Fibroblast of lung (primary cell): ENCODE measurements around the gene BMS1. TPM values are rescaled to one million over a fixed set of nuclear protein-coding genes. Genes with fewer than 3 reads are reported as not detected.

Source experiments
- DNase-seq, 2 donors: peaks; one replicate each; pipeline versions ENCODE4 v3.0.0 to v3.0.0-alpha.2; 2010; ENCODE audit warnings: low read depth in 2 of 2
- H2AFZ ChIP-seq: 2 replicates; pipeline ENCODE4 v1.5.1; 2012; ENCODE audit warnings: low read length, control low read depth, inconsistent platforms
- H3K27ac ChIP-seq: 2 replicates; pipeline ENCODE4 v1.5.1; 2011; ENCODE audit warnings: low read length, control low read depth; ENCODE audit not compliant: insufficient read depth
- H3K27me3 ChIP-seq: 2 replicates; pipeline ENCODE4 v1.5.1; 2011; ENCODE audit warnings: mild to moderate bottlenecking, low read length; ENCODE audit not compliant: control insufficient read depth, insufficient read depth
- H3K36me3 ChIP-seq: 2 replicates; pipeline ENCODE4 v1.5.1; 2011; ENCODE audit warnings: low read length; ENCODE audit not compliant: control insufficient read depth, insufficient read depth
- H3K4me1 ChIP-seq: 2 replicates; pipeline ENCODE4 v1.5.1; 2011; ENCODE audit warnings: low read length; ENCODE audit not compliant: control insufficient read depth, insufficient read depth; ENCODE audit errors: extremely low read depth
- H3K4me2 ChIP-seq: 2 replicates; pipeline ENCODE4 v1.5.1; 2011; ENCODE audit warnings: low read length, control low read depth; ENCODE audit not compliant: insufficient read depth; ENCODE audit errors: extremely low read depth
- H3K4me3 ChIP-seq, 4 experiments: fragments of 200-600 bp in 1 of 4; sonication (generic) in 1 of 4; replicated peaks in 1 of 4; 2 replicates each; pipeline ENCODE4 v1.5.1; 2011 to 2016; ENCODE audit warnings: low read length in 4 of 4, low read depth in 3 of 4, mild to moderate bottlenecking in 3 of 4, control low read depth in 2 of 4, inconsistent platforms in 1 of 4, mixed read lengths in 1 of 4; ENCODE audit not compliant: insufficient read depth in 1 of 4; ENCODE audit errors: control extremely low read depth in 1 of 4
- H3K79me2 ChIP-seq: 2 replicates; pipeline ENCODE4 v1.5.1; 2012; ENCODE audit warnings: mild to moderate bottlenecking, low read length, inconsistent platforms; ENCODE audit not compliant: control insufficient read depth, insufficient read depth
- H3K9ac ChIP-seq: 2 replicates; pipeline ENCODE4 v1.5.1; 2011; ENCODE audit warnings: mild to moderate bottlenecking, low read length, control low read depth; ENCODE audit not compliant: insufficient read depth
- H3K9me3 ChIP-seq: 2 replicates; pipeline ENCODE4 v1.5.1; 2012; ENCODE audit warnings: low read depth, low read length; ENCODE audit not compliant: control insufficient read depth, insufficient read depth
- H4K20me1 ChIP-seq: 2 replicates; pipeline ENCODE4 v1.5.1; 2011; ENCODE audit warnings: low read length; ENCODE audit not compliant: control insufficient read depth, insufficient read depth; ENCODE audit errors: extremely low read depth
- CTCF ChIP-seq, 2 donors: IDR thresholded peaks in 1 of 2; conservative IDR thresholded peaks in 1 of 2; 1 replicate in 1 of 2; 2 replicates in 1 of 2; pipeline ENCODE4 v1.5.1; 2011 to 2012; ENCODE audit warnings: low read length in 2 of 2, control low read depth in 1 of 2, inconsistent platforms in 1 of 2, low read depth in 1 of 2, mild to moderate bottlenecking in 1 of 2
- EZH2 ChIP-seq: IDR thresholded peaks from 2 replicates; pipeline ENCODE4 v1.5.1; 2012; ENCODE audit warnings: low read length, control low read depth, mild to moderate bottlenecking; ENCODE audit errors: missing control alignments
- polyA plus RNA-seq, 2 donors: library from polyadenylated mRNA; depleted of rRNA in 1 of 2; stranded (reverse) in 1 of 2; unstranded in 1 of 2; fragments of >200 nt; gene quantifications; 2 replicates each; pipeline ENCODE4 v1.2.1, GENCODE V29; 2011 to 2012; ENCODE audit warnings: missing spikeins in 1 of 2
- total RNA-seq: library from RNA; depleted of rRNA; stranded (reverse); fragments of >200 nt; gene quantifications from 2 replicates; pipeline ENCODE4 v1.2.1, GENCODE V29; 2014

Gene BMS1
- total and polyA plus RNA-seq, 2 donors (not counting 1 experiment from before 2014, with no cell fraction given) = 6.4 to 13.9 TPM

GRCh38 chr10:42878821-42879195 lies 96.2 kb downstream of the BMS1 start:
- Histone ChIP-seq H4K20me1 (no peaks in the 10 kb centered on the region), H3K79me2 (no peaks in the 10 kb centered on the region), H2AFZ (no peak overlapping the region), H3K36me3 (no peaks in the 10 kb centered on the region), H3K27me3 (no peaks in the 10 kb centered on the region), H3K9ac (no peak overlapping the region), H3K4me3 (no peak overlapping the region), H3K27ac (no peak overlapping the region), H3K9me3 (no peaks in the 10 kb centered on the region), H3K4me1 (no peaks in the 10 kb centered on the region), H3K4me2 (no peak overlapping the region)
- TF ChIP-seq EZH2 = no peak
- TF ChIP-seq CTCF (conservative IDR thresholded peaks at IDR 0.05 in 1 of 2, IDR thresholded peaks at IDR 0.05 in 1 of 2; ENCODE audit: low read depth in 1 of 2, low read length in 2 of 2) = no peak
- DNase-seq = no peak

GRCh38 chr10:42879380-42880254 lies 97.0 kb downstream of the BMS1 start:
- no peak for DNase-seq
- Histone ChIP-seq H3K27me3 (no peaks in the 10 kb centered on the region), H3K79me2 (no peaks in the 10 kb centered on the region), H3K4me3 (no peak overlapping the region), H3K9me3 (no peaks in the 10 kb centered on the region), H2AFZ (no peak overlapping the region), H3K27ac (no peak overlapping the region), H4K20me1 (no peaks in the 10 kb centered on the region), H3K9ac (no peak overlapping the region), H3K4me1 (no peaks in the 10 kb centered on the region), H3K4me2 (no peak overlapping the region), H3K36me3 (no peaks in the 10 kb centered on the region)
- TF ChIP-seq EZH2 (no peak), CTCF (conservative IDR thresholded peaks at IDR 0.05 in 1 of 2, IDR thresholded peaks at IDR 0.05 in 1 of 2; ENCODE audit: low read depth in 1 of 2, low read length in 2 of 2) (no peak)

- Histone ChIP-seq H3K4me1 (no peaks in the 10 kb centered on the region), H3K4me3 (no peak overlapping the region), H3K27me3 (no peaks in the 10 kb centered on the region), H4K20me1 (no peaks in the 10 kb centered on the region), H3K9me3 (no peaks in the 10 kb centered on the region), H3K9ac (no peak overlapping the region), H3K4me2 (no peak overlapping the region), H3K79me2 (no peaks in the 10 kb centered on the region), H3K36me3 (no peaks in the 10 kb centered on the region), H3K27ac (no peak overlapping the region), H2AFZ (no peak overlapping the region)
- no peak for TF ChIP-seq CTCF (conservative IDR thresholded peaks at IDR 0.05 in 1 of 2, IDR thresholded peaks at IDR 0.05 in 1 of 2; ENCODE audit: low read depth in 1 of 2, low read length in 2 of 2)
- TF ChIP-seq EZH2 = no peak
- no peak for DNase-seq
These were observed 97.6 kb downstream of the BMS1 start for GRCh38 chr10:42880255-42880620.
